ENCODE results near the gene ZNF831.
A peak's percentile ranks its signal among the peaks of the same experiment; 100 is the strongest.

Gene ZNF831

GRCh38 chr20:59205044-59205443 is 41.4 kb downstream of the ZNF831 start:
- TF ChIP-seq TCF12 (IDR thresholded peaks at IDR 0.05; ENCODE audit: low read depth) (no peak), YY1 (IDR thresholded peaks at IDR 0.05; ENCODE audit: low read depth) (no peak), CEBPB (IDR thresholded peaks at IDR 0.05) (no peak), USF1 (IDR thresholded peaks at IDR 0.05) (no peak), EP300 (IDR thresholded peaks at IDR 0.05; ENCODE audit: borderline replicate concordance) (no peak), TEAD4 (IDR thresholded peaks at IDR 0.05) (no peak), RAD21 (IDR thresholded peaks at IDR 0.05; ENCODE audit: low read depth) (no peak), FOXM1 (IDR thresholded peaks at IDR 0.05; ENCODE audit: borderline replicate concordance, low read depth) (no peak), EGR1 (IDR thresholded peaks at IDR 0.05) (no peak), MAX (IDR thresholded peaks at IDR 0.05) (no peak)

GRCh38 chr20:59207235-59207634 is 43.6 kb downstream of the ZNF831 start:
- no peak for TF ChIP-seq FOXM1 (IDR thresholded peaks at IDR 0.05; ENCODE audit: borderline replicate concordance, low read depth)
- no peak for TF ChIP-seq TCF12 (IDR thresholded peaks at IDR 0.05; ENCODE audit: low read depth)
- TF ChIP-seq EP300 (IDR thresholded peaks at IDR 0.05; ENCODE audit: borderline replicate concordance) = no peak
- TF ChIP-seq CEBPB (IDR thresholded peaks at IDR 0.05) = no peak
- no peak for TF ChIP-seq TAF1 (IDR thresholded peaks at IDR 0.05; ENCODE audit: low read depth)
- TF ChIP-seq NFIC (IDR thresholded peaks at IDR 0.05) = no peak
- TF ChIP-seq MAX (IDR thresholded peaks at IDR 0.05) = no peak
- TF ChIP-seq ZBTB7A (IDR thresholded peaks at IDR 0.05; ENCODE audit: low read depth) = no peak
- no peak for TF ChIP-seq REST (IDR thresholded peaks at IDR 0.05; ENCODE audit: low read depth)
- TF ChIP-seq EGR1 (IDR thresholded peaks at IDR 0.05) = no peak
- TF ChIP-seq YY1 (IDR thresholded peaks at IDR 0.05; ENCODE audit: low read depth) = no peak
- TF ChIP-seq USF1 (IDR thresholded peaks at IDR 0.05) = no peak
- TF ChIP-seq RAD21 (IDR thresholded peaks at IDR 0.05; ENCODE audit: low read depth) = no peak
- TF ChIP-seq CREB1 (IDR thresholded peaks at IDR 0.05; ENCODE audit: low read depth) = no peak
- TF ChIP-seq TEAD4 (IDR thresholded peaks at IDR 0.05) = no peak

- TF ChIP-seq RAD21 (IDR thresholded peaks at IDR 0.05; ENCODE audit: low read depth) (peak; percentile 48), FOXM1 (IDR thresholded peaks at IDR 0.05; ENCODE audit: borderline replicate concordance, low read depth) (no peak)
Measured at GRCh38 chr20:59207742-59208357, 44.2 kb downstream of the ZNF831 start.

GRCh38 chr20:59210186-59210585 is 46.6 kb downstream of the ZNF831 start:
- no peak for TF ChIP-seq EP300 (IDR thresholded peaks at IDR 0.05; ENCODE audit: borderline replicate concordance)
- TF ChIP-seq USF1 (IDR thresholded peaks at IDR 0.05) = no peak
- no peak for TF ChIP-seq MAX (IDR thresholded peaks at IDR 0.05)
- TF ChIP-seq RAD21 (IDR thresholded peaks at IDR 0.05; ENCODE audit: low read depth) = no peak
- TF ChIP-seq TEAD4 (IDR thresholded peaks at IDR 0.05) = no peak
- no peak for TF ChIP-seq TCF12 (IDR thresholded peaks at IDR 0.05; ENCODE audit: low read depth)
- no peak for TF ChIP-seq ZBTB7A (IDR thresholded peaks at IDR 0.05; ENCODE audit: low read depth)
- no peak for TF ChIP-seq REST (IDR thresholded peaks at IDR 0.05; ENCODE audit: low read depth)
- TF ChIP-seq YY1 (IDR thresholded peaks at IDR 0.05; ENCODE audit: low read depth) = no peak
- no peak for TF ChIP-seq EGR1 (IDR thresholded peaks at IDR 0.05)
- no peak for TF ChIP-seq NFIC (IDR thresholded peaks at IDR 0.05)
- no peak for TF ChIP-seq FOXM1 (IDR thresholded peaks at IDR 0.05; ENCODE audit: borderline replicate concordance, low read depth)
- TF ChIP-seq CEBPB (IDR thresholded peaks at IDR 0.05) = no peak

GRCh38 chr20:59211208-59211765 is 47.7 kb downstream of the ZNF831 start:
- TF ChIP-seq EP300 (IDR thresholded peaks at IDR 0.05; ENCODE audit: borderline replicate concordance) = no peak
- TF ChIP-seq TAF1 (IDR thresholded peaks at IDR 0.05; ENCODE audit: low read depth) = no peak
- TF ChIP-seq EGR1 (IDR thresholded peaks at IDR 0.05) = no peak
- no peak for TF ChIP-seq REST (IDR thresholded peaks at IDR 0.05; ENCODE audit: low read depth)
- TF ChIP-seq ZBTB7A (IDR thresholded peaks at IDR 0.05; ENCODE audit: low read depth) = no peak
- TF ChIP-seq NFIC (IDR thresholded peaks at IDR 0.05) = no peak
- no peak for TF ChIP-seq USF1 (IDR thresholded peaks at IDR 0.05)
- no peak for TF ChIP-seq MAX (IDR thresholded peaks at IDR 0.05)
- no peak for TF ChIP-seq TCF12 (IDR thresholded peaks at IDR 0.05; ENCODE audit: low read depth)
- no peak for TF ChIP-seq RAD21 (IDR thresholded peaks at IDR 0.05; ENCODE audit: low read depth)
- no peak for TF ChIP-seq FOXM1 (IDR thresholded peaks at IDR 0.05; ENCODE audit: borderline replicate concordance, low read depth)
- TF ChIP-seq YY1 (IDR thresholded peaks at IDR 0.05; ENCODE audit: low read depth) = no peak
- TF ChIP-seq TEAD4 (IDR thresholded peaks at IDR 0.05) = no peak
- TF ChIP-seq CEBPB (IDR thresholded peaks at IDR 0.05) = no peak
- TF ChIP-seq CREB1 (IDR thresholded peaks at IDR 0.05; ENCODE audit: low read depth) = no peak
